Activated naive CD4-positive, alpha-beta T cell treated with anti-CD3 and anti-CD28 coated beads, Interleukin-2, amount 10 ng/mL, durations not matched to agents 7 days and 5 days (primary cell): ENCODE measurements around the gene SF3B1.
"Not testable (repeated sequence)": the region's sequence is repeated elsewhere in the genome, so short reads cannot be mapped to it uniquely, and the experiment has no call there.

Source experiments
- CTCF ChIA-PET: fragments of 350-600 bp; sonication (Branson Sonifier 250); formaldehyde crosslinking; loops from one replicate; lab custom pipeline; 2021; ENCODE audit warnings: antibody characterized with exemption; lab: Charles Lee
- DNase-seq: peaks from one replicate; pipeline ENCODE4 v3.0.0-alpha.2; 2020
- H3K27ac Mint-ChIP-seq: one replicate; pipeline ENCODE4 v1.8.0; 2021; ENCODE audit warnings: mild to moderate bottlenecking, moderate library complexity, mixed read lengths
- H3K27me3 Mint-ChIP-seq: one replicate; pipeline ENCODE4 v1.8.0; 2021; ENCODE audit warnings: mild to moderate bottlenecking, mixed read lengths
- H3K36me3 Mint-ChIP-seq: one replicate; pipeline ENCODE4 v1.8.0; 2021; ENCODE audit warnings: mixed read lengths
- H3K4me1 Mint-ChIP-seq: one replicate; pipeline ENCODE4 v1.8.0; 2021; ENCODE audit warnings: mixed read lengths
- H3K4me3 Mint-ChIP-seq: one replicate; pipeline ENCODE4 v1.8.0; 2021; ENCODE audit warnings: mild to moderate bottlenecking, moderate library complexity, mixed read lengths
- H3K9me3 Mint-ChIP-seq: one replicate; pipeline ENCODE4 v1.8.0; 2021; ENCODE audit warnings: mixed read lengths

Gene SF3B1

GRCh38 chr2:197453123-197453913, 18.5 kb upstream of the SF3B1 start, which contains the start of gene COQ10B:
Gene COQ10B (plus strand): TSS chr2:197453552. CDS start chr2:197453561, 9 bp downstream.
- H3K4me3 Mint-ChIP-seq = peak within 1 kb of the TSS; percentile 98
- no peaks in the 10 kb centered on the region for H3K27me3 Mint-ChIP-seq
- DNase-seq = peak; percentile 99
- H3K4me1 Mint-ChIP-seq = peaks cover 42% of the 10 kb centered on the region
- peaks cover 13% of the 10 kb centered on the region for H3K36me3 Mint-ChIP-seq
- no peaks in the 10 kb centered on the region for H3K9me3 Mint-ChIP-seq
- H3K27ac Mint-ChIP-seq = peak within 1 kb of the TSS; percentile 100
- CTCF ChIA-PET = interaction anchor here (1.0 to 1.4 kb wide), 3 partner anchors 16 to 20 kb away, joined by 3 to 7 read pairs (median 4); no protein-coding TSS in a partner anchor

GRCh38 chr2:197452754-197453122, 17.9 kb upstream of the SF3B1 start:
- H3K27me3 Mint-ChIP-seq = no peaks in the 10 kb centered on the region
- peaks cover 42% of the 10 kb centered on the region for H3K4me1 Mint-ChIP-seq
- peak overlapping the region; percentile 98 for H3K4me3 Mint-ChIP-seq
- H3K9me3 Mint-ChIP-seq = no peaks in the 10 kb centered on the region
- peak overlapping the region; percentile 100 for H3K27ac Mint-ChIP-seq
- H3K36me3 Mint-ChIP-seq = peaks cover 11% of the 10 kb centered on the region
- DNase-seq = no peak
- CTCF ChIA-PET = interaction anchor here (1.0 to 1.4 kb wide), 3 partner anchors 15 to 20 kb away, joined by 3 to 7 read pairs (median 4); no protein-coding TSS in a partner anchor

- CTCF ChIA-PET, H3K4me3 Mint-ChIP-seq, H3K27ac Mint-ChIP-seq: not testable (repeated sequence)
Measured at GRCh38 chr2:197450935-197451358, 16.1 kb upstream of the SF3B1 start.

GRCh38 chr2:197450465-197450864, 15.6 kb upstream of the SF3B1 start:
- H3K4me1 Mint-ChIP-seq = peaks cover 32% of the 10 kb centered on the region

More at GRCh38 chr2:197450935-197451358, 16.1 kb upstream of the SF3B1 start:
- peaks cover 36% of the 10 kb centered on the region for H3K4me1 Mint-ChIP-seq
- not testable (repeated sequence) for H3K9me3 Mint-ChIP-seq, H3K36me3 Mint-ChIP-seq, DNase-seq, H3K27me3 Mint-ChIP-seq

GRCh38 chr2:197446844-197447243, 12.0 kb upstream of the SF3B1 start:
- H3K27ac Mint-ChIP-seq = no peak overlapping the region
- CTCF ChIA-PET = no interaction called here

More at GRCh38 chr2:197450465-197450864, 15.6 kb upstream of the SF3B1 start:
- Mint-ChIP-seq H3K4me3 (no peak overlapping the region), H3K36me3 (peaks cover 6% of the 10 kb centered on the region), H3K27me3 (peaks cover 5% of the 10 kb centered on the region), H3K27ac (no peak overlapping the region), H3K9me3 (no peaks in the 10 kb centered on the region)
- CTCF ChIA-PET = no interaction called here
- DNase-seq = no peak

GRCh38 chr2:197445746-197446145, 10.9 kb upstream of the SF3B1 start:
- Mint-ChIP-seq H3K27me3 (peaks cover 33% of the 10 kb centered on the region), H3K36me3 (no peaks in the 10 kb centered on the region), H3K27ac (no peak overlapping the region), H3K4me3 (no peak overlapping the region), H3K4me1 (peaks cover 2% of the 10 kb centered on the region), H3K9me3 (no peaks in the 10 kb centered on the region)
- no peak for DNase-seq
- CTCF ChIA-PET = interaction anchor here (0.7 kb wide), 1 partner anchor 8 kb away, joined by 3 read pairs; no protein-coding TSS in a partner anchor

More at GRCh38 chr2:197446844-197447243, 12.0 kb upstream of the SF3B1 start:
- H3K4me3 Mint-ChIP-seq = no peak overlapping the region
- no peaks in the 10 kb centered on the region for H3K36me3 Mint-ChIP-seq
- peaks cover 24% of the 10 kb centered on the region for H3K27me3 Mint-ChIP-seq
- no peaks in the 10 kb centered on the region for H3K9me3 Mint-ChIP-seq
- no peak for DNase-seq
- peaks cover 11% of the 10 kb centered on the region for H3K4me1 Mint-ChIP-seq

- H3K36me3 Mint-ChIP-seq = no peaks in the 10 kb centered on the region
- H3K4me1 Mint-ChIP-seq = peaks cover 2% of the 10 kb centered on the region
- no peak for DNase-seq
- no peak overlapping the region for H3K4me3 Mint-ChIP-seq
- H3K9me3 Mint-ChIP-seq = no peaks in the 10 kb centered on the region
- H3K27ac Mint-ChIP-seq = no peak overlapping the region
- CTCF ChIA-PET = no interaction called here
- peaks cover 37% of the 10 kb centered on the region for H3K27me3 Mint-ChIP-seq
Measured at GRCh38 chr2:197442857-197443256, 8.0 kb upstream of the SF3B1 start.

- peaks cover 9% of the 10 kb centered on the region for H3K36me3 Mint-ChIP-seq
- DNase-seq = no peak
- CTCF ChIA-PET = interaction anchor here (0.6 to 1.2 kb wide), 3 partner anchors 9 to 63 kb away, joined by 3 to 4 read pairs (median 3); partner anchors contain the start of gene COQ10B
- H3K4me3 Mint-ChIP-seq = no peak overlapping the region
- peak overlapping the region; percentile 45 for H3K27ac Mint-ChIP-seq
- no peaks in the 10 kb centered on the region for H3K9me3 Mint-ChIP-seq
- H3K4me1 Mint-ChIP-seq = peaks cover 26% of the 10 kb centered on the region
- H3K27me3 Mint-ChIP-seq = peaks cover 13% of the 10 kb centered on the region
Measured at GRCh38 chr2:197437380-197437779, 2.6 kb upstream of the SF3B1 start.

- Mint-ChIP-seq H3K9me3 (no peaks in the 10 kb centered on the region), H3K36me3 (peaks cover 15% of the 10 kb centered on the region), H3K27me3 (peaks cover 4% of the 10 kb centered on the region), H3K4me1 (peaks cover 39% of the 10 kb centered on the region), H3K27ac (peak overlapping the region; percentile 100), H3K4me3 (peak overlapping the region; percentile 86)
- no peak for DNase-seq
- CTCF ChIA-PET = interaction anchor here (1.9 kb wide), 1 partner anchor 17 kb away, joined by 7 read pairs; the partner anchor contains the start of gene COQ10B
Measured at GRCh38 chr2:197435598-197436420, 981 bp upstream of the SF3B1 start.

- Mint-ChIP-seq H3K9me3 (no peaks in the 10 kb centered on the region), H3K4me1 (peaks cover 57% of the 10 kb centered on the region), H3K27me3 (no peaks in the 10 kb centered on the region), H3K36me3 (peaks cover 25% of the 10 kb centered on the region), H3K27ac (peak overlapping the region; percentile 100), H3K4me3 (peak overlapping the region; percentile 86)
- CTCF ChIA-PET = no interaction called here
- DNase-seq = no peak
Measured at GRCh38 chr2:197433780-197434438, 919 bp downstream of the SF3B1 start.

- peak overlapping the region; percentile 20 for H3K27ac Mint-ChIP-seq
- not testable (repeated sequence) for H3K27me3 Mint-ChIP-seq, DNase-seq, H3K9me3 Mint-ChIP-seq
- CTCF ChIA-PET = interaction anchor here (0.6 kb wide), 1 partner anchor 64 kb away, joined by 3 read pairs; no protein-coding TSS in a partner anchor
- peaks cover 66% of the 10 kb centered on the region for H3K4me1 Mint-ChIP-seq
- peaks cover 31% of the 10 kb centered on the region for H3K36me3 Mint-ChIP-seq
- H3K4me3 Mint-ChIP-seq = peak overlapping the region; percentile 86
Measured at GRCh38 chr2:197432527-197432926, 2.3 kb downstream of the SF3B1 start.

- H3K27me3 Mint-ChIP-seq = no peaks in the 10 kb centered on the region
- H3K4me3 Mint-ChIP-seq = peak overlapping the region; percentile 86
- peak overlapping the region; percentile 53 for H3K27ac Mint-ChIP-seq
- H3K9me3 Mint-ChIP-seq = no peaks in the 10 kb centered on the region
- peaks cover 73% of the 10 kb centered on the region for H3K4me1 Mint-ChIP-seq
- CTCF ChIA-PET = no interaction called here
- peaks cover 32% of the 10 kb centered on the region for H3K36me3 Mint-ChIP-seq
- DNase-seq = no peak
Measured at GRCh38 chr2:197431858-197432257, 3.0 kb downstream of the SF3B1 start.

GRCh38 chr2:197427986-197428385, 6.8 kb downstream of the SF3B1 start:
- H3K36me3 Mint-ChIP-seq = peaks cover 33% of the 10 kb centered on the region
- peaks cover 75% of the 10 kb centered on the region for H3K4me1 Mint-ChIP-seq
- no peak for DNase-seq
- H3K27ac Mint-ChIP-seq = no peak overlapping the region
- no peaks in the 10 kb centered on the region for H3K27me3 Mint-ChIP-seq
- no peak overlapping the region for H3K4me3 Mint-ChIP-seq
- no peaks in the 10 kb centered on the region for H3K9me3 Mint-ChIP-seq
- CTCF ChIA-PET = no interaction called here
